ACHN (cell line): ENCODE results near the gene FOXB1.

Source experiments
- DNase-seq: peaks from one replicate; pipeline ENCODE4 v3.0.0-alpha.2; 2015
- in situ Hi-C: cut with HindIII; loops from 2 replicates; pipeline ENCODE4 v1.10.0; 2017; ENCODE audit warnings: low sequenced_read_pairs, low pct_ligation_motif_present, low pct_unique_long_range_greater_than_20kb

The FOXB1 gene

DNA sequence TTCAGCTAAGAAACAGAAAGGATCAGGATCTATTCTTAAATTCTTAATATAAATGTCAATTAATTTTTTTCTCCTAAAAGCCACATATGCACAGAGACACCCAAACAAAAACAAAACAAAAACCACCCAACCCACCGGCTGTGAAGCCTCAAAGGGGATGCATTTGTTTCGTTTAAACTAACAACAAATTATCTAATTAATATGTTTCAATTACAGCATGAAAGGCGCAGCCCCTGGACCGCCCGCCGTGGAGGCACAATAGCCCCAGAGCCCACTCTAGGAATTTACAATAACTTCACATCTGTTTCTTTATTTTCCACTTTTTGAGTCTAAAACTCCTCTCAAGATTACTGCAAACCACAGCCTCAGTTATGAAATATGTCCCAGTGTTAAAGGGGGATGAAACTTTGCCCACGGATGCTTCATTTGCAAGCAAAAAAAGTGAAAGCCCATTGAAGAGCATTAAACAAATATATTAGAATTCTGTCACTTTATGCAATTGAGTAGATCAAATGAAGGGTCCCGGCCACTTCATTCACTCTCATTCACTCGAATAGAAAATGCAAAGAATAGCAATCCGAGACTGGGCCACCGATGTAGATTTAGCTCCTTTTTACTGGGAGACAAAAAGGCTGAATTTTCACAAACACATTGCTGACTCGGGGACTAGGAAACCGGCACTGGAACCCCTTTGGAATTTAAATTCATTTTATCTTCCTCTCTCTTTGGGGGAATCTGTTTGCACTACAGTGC lies 6.0 kb downstream of the FOXB1 start:
- DNase-seq: no peak
- in situ Hi-C loops: no loop called here

DNA sequence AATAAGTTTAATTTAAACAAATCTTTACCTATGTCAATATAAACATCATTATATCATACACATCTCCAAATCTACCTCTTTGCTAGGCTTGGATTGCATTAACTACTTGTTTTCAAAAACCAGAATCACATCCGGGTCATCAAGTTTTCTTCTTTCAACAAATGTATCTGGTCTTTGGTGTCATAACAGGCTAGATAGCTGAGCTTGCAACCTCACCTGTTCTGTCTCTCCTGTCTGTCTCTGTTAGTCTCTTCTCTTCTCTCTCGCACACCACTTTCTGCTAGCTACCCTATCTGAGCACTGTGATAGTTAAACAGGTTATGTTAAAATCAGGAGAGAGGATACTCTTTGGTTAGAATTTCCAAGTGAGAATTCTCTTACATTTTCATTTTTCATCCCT lies 6.7 kb downstream of the FOXB1 start:
- in situ Hi-C loops: no loop called here
- no peak for DNase-seq

DNA sequence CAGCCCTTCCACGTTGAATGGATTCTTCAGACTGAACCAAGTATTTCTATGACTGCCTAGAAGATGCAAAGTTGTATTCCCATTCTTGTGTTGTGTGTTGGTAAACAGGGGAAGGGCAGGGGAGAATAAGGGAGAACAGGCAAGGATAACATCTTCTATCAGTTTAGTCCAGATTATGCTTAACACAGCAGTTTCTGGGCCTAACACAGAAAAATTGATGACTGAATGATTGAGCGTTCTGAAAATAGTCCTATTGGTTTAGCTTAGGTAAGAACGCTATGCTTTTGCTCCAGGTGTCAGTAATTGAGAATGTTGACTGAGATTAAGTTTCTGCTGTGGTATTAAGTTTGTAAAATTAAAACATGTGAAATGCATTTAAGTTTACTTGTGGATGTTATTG lies 8.6 kb downstream of the FOXB1 start:
- in situ Hi-C loops: no loop called here
- no peak for DNase-seq

DNA sequence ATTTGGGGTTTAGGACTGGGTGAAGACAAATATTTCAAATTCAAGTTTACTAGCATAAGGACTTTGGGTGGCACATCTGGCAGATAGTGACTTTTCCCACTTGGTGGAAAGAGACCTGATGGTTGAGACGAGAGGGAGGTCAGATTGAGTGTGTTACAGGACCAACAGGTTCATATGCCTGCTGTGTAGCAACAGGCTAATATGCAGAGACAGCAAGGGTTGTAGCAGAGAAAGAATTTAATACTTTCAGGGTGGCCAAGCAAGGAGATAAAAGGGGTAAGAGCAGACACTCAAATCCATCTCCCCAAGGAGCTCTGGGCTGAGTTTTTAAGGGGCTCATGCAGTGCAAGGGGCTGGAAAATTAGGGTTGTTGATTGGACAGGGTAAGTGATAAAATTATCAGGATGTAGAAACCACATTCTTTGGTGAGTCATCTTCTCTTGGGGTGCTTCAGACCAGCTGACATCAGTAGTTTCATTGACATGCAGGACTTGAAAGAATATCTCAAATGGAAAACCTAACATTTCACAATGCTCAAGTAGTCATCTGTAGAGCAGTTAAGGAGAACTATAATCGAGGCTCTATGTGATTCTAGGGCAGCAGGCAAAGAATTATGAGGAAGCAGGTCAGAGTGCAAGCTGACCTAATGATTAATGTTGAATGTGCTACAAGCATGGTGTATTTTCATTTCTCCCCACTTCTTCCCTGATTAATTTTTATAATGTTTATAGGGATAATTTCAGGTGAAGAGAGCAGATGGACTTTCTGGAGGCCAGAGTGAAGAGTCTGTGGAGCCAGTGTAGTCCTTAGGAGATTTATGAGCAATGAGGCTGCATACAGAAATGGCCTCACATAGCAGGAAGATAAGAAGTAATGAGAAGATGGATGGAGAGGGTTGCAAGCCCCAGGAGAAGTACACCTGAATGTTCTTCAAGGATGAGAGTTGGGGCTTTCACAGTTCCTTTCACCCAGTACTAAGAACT lies 13.7 kb downstream of the FOXB1 start:
- no peak for DNase-seq
- in situ Hi-C loops: no loop called here

DNA sequence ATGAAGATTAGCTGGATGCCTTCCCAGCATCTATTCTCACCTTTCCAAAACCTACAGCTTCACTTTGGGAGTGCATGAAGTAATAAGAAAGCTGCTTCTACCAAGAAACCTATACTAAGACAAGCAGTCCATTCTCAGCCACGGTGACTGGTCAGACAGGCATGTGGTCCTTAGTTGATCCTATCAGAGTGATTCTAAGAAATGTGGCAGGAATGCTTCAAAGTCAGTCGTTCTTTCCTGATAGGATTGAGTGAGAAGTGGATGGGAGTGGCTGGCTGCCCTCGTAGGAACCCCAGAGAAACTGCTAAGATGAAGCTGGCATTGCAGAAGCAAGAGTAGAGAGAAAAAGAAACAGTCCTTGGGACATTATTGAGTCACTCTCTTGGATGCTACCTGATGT lies 16.6 kb downstream of the FOXB1 start:
- no peak for DNase-seq
- in situ Hi-C loops: no loop called here

- DNase-seq: no peak
- in situ Hi-C loops: no loop called here
Observed at GRCh38 chr15:60021589-60022378, 17.7 kb downstream of the FOXB1 start.

DNA sequence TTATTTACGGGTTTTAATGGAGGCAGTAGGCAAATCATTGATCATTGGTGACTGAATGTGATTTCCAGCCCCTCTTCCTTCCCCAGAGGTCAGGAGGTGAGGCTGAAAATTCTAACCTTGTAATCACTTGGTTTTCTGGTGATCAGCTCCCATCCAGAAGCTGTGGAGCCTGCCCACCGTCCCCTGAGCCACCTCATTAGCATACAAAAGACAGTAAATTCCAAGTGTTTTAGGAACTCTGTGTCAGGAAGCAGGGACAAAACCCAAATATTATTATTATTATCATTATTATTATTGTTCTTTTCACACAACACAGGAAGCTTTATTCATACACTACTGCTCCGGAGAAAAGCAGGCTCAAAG lies 18.2 kb downstream of the FOXB1 start:
- DNase-seq: no peak
- in situ Hi-C loops: no loop called here

GRCh38 chr15:60026555-60026954 lies 22.4 kb downstream of the FOXB1 start:
- in situ Hi-C loops: no loop called here
- DNase-seq: no peak

DNA sequence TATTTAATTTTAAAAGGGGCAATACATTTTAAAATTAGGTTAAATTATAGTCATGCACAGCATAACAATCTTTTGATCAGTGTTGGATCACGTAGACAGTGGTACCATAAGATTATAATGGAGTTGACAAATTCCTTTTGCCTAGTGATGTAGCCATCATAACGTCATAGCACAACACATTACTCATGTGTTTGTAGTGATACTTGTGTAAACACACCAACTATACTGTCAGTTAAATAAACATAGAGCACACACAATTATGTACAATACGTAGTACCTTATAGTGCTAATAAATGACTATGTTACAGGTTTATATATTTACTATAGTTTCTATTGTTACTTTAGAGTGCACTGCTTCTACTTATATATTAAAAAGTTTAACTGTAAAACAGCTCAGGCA lies 31.2 kb downstream of the FOXB1 start:
- in situ Hi-C loops: no loop called here
- DNase-seq: no peak

DNA sequence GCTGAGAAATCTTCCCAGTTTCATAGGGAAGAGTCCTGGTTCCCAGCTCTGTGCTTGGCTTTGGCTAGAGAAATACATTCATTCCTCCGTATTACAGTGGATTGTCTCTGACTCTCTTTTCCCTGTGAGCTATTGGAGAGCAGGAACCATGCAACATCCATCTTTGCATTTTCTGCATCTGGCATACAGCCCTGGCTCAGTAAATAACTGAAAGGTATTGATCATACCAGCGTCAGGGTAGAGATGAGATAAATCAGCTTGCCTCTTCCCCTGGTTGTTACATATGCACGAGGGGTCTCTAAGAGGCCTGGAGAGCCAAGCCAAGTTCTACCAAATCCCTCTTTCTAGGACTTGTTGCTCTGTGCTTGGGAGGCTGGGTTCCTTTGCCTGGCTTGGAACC lies 35.2 kb downstream of the FOXB1 start:
- DNase-seq: no peak
- in situ Hi-C loops: no loop called here

GRCh38 chr15:60043744-60044435 lies 39.8 kb downstream of the FOXB1 start:
- in situ Hi-C loops: no loop called here
- no peak for DNase-seq

- in situ Hi-C loops: no loop called here
Observed at GRCh38 chr15:60044636-60045270, 40.6 kb downstream of the FOXB1 start.

GRCh38 chr15:60047701-60048100 lies 43.6 kb downstream of the FOXB1 start:
- in situ Hi-C loops: no loop called here

More at GRCh38 chr15:60044636-60045270, 40.6 kb downstream of the FOXB1 start:
- DNase-seq: no peak

DNA sequence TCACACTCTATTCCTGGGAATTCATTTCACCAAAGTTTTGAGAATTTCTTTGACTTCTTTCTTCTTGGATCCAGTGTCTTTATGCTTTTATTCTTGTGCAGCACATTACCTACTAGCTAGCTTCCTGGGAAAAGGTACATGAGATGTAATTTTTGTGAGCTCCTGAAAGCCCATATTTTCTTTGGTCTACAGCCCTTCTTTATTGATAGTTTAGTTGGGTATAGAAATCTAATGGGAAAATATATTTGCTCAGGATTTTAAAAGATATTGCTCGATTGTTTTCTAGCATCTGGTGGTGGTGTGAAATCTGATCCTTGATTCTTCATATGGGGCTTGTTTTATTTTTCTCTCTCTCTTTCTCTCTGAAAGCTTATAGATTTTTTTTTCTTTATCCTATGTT lies 45.8 kb downstream of the FOXB1 start:
- in situ Hi-C loops: no loop called here
- no peak for DNase-seq

More at GRCh38 chr15:60047701-60048100, 43.6 kb downstream of the FOXB1 start:
- DNase-seq: no peak

DNA sequence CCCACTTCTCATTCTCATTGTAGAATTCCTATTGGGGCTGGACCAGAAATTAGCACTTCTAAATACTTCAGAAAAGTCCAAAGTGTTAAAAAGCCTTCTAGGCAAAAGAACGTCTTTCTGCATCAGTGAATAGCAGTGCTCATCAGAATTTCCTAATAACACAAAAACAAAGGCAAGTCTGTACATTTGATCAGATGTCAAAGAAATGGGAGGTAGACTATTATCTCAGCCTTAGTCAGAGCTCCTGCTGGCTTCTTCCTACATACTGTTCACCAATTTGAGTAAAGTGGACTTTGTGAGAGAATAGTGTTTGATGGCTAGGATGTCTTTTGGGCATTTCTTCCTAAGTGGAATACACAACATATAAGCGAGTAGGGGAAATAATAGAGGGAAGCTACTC lies 48.7 kb downstream of the FOXB1 start:
- in situ Hi-C loops: no loop called here
- DNase-seq: no peak

GRCh38 chr15:60054472-60054871 lies 50.4 kb downstream of the FOXB1 start:
- DNase-seq: no peak
- in situ Hi-C loops: no loop called here
